Measurements from ENCODE around the gene APC2. TPM values are rescaled to one million over a fixed set of nuclear protein-coding genes. Genes with fewer than 3 reads are reported as not detected.
A peak's percentile ranks its signal among the peaks of the same experiment; 100 is the strongest.

APC2 gene
- total RNA-seq, 1 donor from 2014 or later, result 0.12 TPM

DNA sequence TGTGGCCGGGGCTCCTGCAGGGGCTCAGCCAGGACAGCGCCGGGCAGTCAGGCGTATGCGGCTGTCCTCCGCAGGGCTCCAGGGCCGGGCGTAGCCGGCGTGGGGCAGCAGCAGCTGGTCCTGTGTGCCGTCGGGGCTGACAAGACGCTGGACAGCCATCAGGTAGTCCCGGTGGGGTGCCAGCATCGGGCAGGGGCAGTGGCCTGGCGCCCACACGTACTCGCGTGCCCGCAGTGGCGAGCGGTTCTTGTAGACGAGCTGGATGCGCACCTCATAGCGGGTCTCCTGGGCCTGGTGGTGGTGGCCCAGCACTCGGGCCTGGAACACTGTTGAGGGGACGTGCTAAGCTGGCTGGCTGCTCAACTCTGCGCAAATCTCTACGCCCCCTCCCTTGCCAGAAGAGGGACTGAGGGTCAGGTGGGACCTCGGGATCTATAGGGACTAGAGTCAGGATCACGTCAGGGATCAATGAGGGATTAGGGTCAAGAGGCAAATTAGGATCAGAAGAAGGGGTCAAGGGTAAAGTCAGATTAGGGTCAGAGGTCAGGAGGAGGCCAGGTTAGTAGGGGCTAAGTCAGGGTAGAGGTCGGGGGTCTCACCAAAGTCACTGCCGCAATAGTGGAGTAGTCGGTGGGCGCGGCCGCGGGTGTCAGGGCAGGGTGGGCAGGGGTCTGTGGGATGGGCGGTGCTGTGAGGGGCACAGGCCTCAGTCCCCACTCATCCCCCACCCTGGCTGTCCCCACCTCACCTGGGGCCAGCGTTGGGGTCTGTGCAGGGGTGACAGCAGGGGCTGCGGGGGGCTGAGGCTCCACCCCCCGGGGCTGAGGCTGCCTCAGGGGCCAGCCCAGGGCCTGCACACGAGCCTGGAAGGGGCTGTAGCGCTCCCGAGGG, 56.3 kb downstream of the APC2 start:
- no peak overlapping the region for H3K27ac ChIP-seq
- ATAC-seq (no peak), DNase-seq (no peak)
- TF ChIP-seq, protein P1, sequence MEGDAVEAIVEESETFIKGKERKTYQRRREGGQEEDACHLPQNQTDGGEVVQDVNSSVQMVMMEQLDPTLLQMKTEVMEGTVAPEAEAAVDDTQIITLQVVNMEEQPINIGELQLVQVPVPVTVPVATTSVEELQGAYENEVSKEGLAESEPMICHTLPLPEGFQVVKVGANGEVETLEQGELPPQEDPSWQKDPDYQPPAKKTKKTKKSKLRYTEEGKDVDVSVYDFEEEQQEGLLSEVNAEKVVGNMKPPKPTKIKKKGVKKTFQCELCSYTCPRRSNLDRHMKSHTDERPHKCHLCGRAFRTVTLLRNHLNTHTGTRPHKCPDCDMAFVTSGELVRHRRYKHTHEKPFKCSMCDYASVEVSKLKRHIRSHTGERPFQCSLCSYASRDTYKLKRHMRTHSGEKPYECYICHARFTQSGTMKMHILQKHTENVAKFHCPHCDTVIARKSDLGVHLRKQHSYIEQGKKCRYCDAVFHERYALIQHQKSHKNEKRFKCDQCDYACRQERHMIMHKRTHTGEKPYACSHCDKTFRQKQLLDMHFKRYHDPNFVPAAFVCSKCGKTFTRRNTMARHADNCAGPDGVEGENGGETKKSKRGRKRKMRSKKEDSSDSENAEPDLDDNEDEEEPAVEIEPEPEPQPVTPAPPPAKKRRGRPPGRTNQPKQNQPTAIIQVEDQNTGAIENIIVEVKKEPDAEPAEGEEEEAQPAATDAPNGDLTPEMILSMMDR (IDR thresholded peaks at IDR 0.05), result no peak
- no peaks in the 10 kb centered on the region for H3K9me3 ChIP-seq
- intact Hi-C loops (cut with DNase I), result no loop called here
- H3K4me3 ChIP-seq, result no peak overlapping the region
- H3K4me1 ChIP-seq, result peaks cover 21% of the 10 kb centered on the region
- H3K36me3 ChIP-seq, result no peaks in the 10 kb centered on the region
- H3K27me3 ChIP-seq (ENCODE audit: low read depth), result peaks cover 30% of the 10 kb centered on the region

DNA sequence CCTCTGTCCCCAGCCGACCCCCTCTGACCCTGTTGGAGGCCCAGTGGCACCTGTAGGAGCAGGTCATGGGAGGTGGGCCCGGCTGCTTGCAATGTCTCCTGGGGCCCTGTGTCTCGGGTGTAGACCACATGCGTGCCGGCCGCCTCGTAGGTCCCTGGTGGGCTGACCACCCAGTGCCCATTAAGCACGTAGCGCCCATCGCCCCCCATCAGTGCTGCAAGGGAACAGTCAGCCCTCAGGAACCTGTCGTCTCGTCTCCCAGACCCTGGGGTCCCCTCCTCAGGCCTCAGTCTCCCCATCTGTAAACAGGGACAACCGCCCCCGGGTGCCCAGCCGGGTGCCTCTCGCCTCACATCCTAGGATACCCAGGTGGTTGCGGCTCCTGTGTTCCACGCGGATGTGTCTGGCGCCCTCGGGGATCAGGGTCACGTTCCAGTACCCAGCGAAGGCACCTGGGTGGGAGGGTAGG, 57.3 kb downstream of the APC2 start:
- intact Hi-C loops (cut with DNase I), result no loop called here
- H3K4me1 ChIP-seq, result peaks cover 21% of the 10 kb centered on the region
- TF ChIP-seq, protein P1 (IDR thresholded peaks at IDR 0.05), result no peak
- ATAC-seq (no peak), DNase-seq (no peak)
- peak overlapping the region; percentile 55 for H3K4me3 ChIP-seq
- H3K27ac ChIP-seq, result peak overlapping the region; percentile 78
- peaks cover 40% of the 10 kb centered on the region for H3K27me3 ChIP-seq (ENCODE audit: low read depth)
- no peaks in the 10 kb centered on the region for H3K9me3 ChIP-seq
- no peaks in the 10 kb centered on the region for H3K36me3 ChIP-seq

DNA sequence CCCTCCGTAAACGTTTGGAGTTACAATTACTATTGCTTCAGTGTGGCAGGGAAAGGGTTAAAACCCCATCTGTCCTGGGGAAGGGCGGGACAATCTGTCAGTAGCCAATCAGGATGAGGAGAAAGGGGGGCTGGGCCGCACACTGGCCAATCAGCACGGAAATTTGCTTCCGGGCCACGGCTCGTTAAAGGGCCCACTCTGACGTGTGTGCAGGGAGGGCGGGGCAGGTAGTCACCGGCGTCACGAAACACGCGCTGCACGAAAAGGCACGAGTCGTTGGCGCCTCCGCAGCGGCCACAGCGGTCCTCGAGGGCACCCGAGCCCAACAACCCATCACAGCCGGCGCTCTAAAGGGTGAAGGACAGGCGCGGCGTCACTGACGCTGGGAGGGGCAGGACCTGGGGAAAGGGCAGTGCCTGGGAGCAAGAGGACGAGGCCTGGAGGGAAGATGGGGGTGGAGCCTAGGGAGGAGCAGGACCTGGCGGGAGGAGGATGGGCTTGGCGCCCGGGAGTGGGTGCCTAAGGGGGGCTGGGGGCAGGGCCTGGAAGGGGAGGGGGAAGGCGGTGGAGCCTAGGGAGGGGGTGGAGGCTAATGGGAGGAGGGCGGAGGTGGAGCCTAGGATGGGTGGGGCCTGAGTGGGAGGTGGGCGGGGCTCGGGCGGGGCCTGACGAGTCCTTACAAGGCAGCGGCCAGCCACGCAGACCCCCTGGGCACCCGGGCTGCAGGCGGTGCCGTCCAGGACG, 58.0 kb downstream of the APC2 start:
- intact Hi-C loops (cut with DNase I), result no loop called here
- Histone ChIP-seq H3K27me3 (ENCODE audit: low read depth) (peaks cover 39% of the 10 kb centered on the region), H3K9me3 (no peaks in the 10 kb centered on the region), H3K36me3 (no peaks in the 10 kb centered on the region), H3K4me3 (peak overlapping the region; percentile 55), H3K4me1 (peaks cover 21% of the 10 kb centered on the region), H3K27ac (peak overlapping the region; percentile 78)
- TF ChIP-seq, protein P1 (IDR thresholded peaks at IDR 0.05), result no peak
- ATAC-seq (peak; percentile 93 to 94), DNase-seq (peak; percentile 91)

DNA sequence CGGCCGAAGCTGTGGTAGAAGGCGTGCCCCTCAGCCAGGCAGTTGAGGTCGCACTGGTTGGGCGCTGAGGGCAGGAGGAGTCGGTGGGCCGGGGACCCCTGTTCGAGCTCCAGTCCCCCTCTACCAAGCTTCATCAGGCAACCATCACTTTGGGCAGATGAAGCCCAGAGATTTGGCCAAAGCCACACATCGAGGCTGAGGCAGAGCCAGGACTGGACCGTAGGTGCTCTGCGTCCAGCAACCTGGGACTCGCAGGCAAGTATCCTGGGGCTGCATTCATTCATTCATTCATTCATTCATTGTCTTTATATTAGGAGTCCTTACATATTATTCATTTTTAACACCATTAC, 58.6 kb downstream of the APC2 start:
- no peaks in the 10 kb centered on the region for H3K36me3 ChIP-seq
- H3K4me1 ChIP-seq, result peaks cover 19% of the 10 kb centered on the region
- ATAC-seq (no peak), DNase-seq (no peak)
- TF ChIP-seq, protein P1 (IDR thresholded peaks at IDR 0.05), result no peak
- H3K27me3 ChIP-seq (ENCODE audit: low read depth), result peaks cover 38% of the 10 kb centered on the region
- no peak overlapping the region for H3K27ac ChIP-seq
- peak overlapping the region; percentile 55 for H3K4me3 ChIP-seq
- intact Hi-C loops (cut with DNase I), result no loop called here
- H3K9me3 ChIP-seq, result no peaks in the 10 kb centered on the region

DNA sequence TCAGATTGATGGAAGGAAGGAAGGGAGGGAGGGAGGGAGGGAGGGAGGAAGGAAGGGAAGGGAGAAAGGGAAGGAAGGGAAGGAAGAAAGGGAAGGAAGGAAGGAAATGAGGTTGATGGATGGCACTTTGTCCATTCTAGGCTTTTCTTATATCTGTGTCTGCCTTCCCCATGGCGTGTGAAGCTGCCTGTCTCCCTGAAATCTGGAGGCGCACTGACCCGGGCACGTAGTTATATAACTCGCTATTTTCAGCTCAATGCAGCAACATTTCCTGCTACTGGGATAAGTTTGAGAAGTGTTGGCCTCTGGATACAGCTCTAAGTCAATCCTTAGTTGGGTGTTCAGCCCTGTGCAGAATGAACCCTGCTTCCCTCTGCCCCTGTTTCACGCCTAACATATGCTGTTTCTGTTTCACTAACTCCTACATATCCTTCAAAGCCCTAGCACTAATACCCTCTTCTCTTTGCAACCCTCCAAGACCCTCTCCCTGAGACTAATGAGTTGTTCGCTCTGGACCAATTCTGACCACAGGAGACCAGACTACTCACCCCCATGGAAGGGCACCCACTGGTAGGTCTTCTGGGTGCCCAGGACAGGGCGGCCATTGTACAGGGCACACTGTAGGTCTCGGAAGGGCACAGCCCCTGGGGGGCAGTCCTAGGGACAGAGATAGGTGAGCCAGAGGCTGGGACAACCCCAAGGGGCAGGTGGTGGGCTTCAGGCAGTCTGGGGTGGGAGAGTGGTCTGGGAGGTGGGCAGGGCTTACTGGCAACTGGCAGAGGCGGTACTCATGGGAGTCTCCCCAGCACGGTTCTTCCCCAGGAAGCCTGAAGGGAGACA, 59.9 kb downstream of the APC2 start:
- Histone ChIP-seq H3K27ac (no peak overlapping the region), H3K9me3 (no peaks in the 10 kb centered on the region), H3K36me3 (no peaks in the 10 kb centered on the region), H3K27me3 (ENCODE audit: low read depth) (peaks cover 42% of the 10 kb centered on the region), H3K4me3 (no peak overlapping the region), H3K4me1 (peaks cover 20% of the 10 kb centered on the region)
- TF ChIP-seq, protein P1 (IDR thresholded peaks at IDR 0.05), result no peak
- DNase-seq (no peak), ATAC-seq (no peak)
- intact Hi-C loops (cut with DNase I), result no loop called here

Data from lower lobe of right lung (tissue), 2 donors.